Endothelial cell of umbilical vein (primary cell): ENCODE data around the gene USP6NL. TPM values are rescaled to one million over a fixed set of nuclear protein-coding genes. Genes with fewer than 3 reads are reported as not detected.

ENCODE experiments used
- BruUV-seq: library from RNA; stranded (reverse); fragments of 400-500 nt; replicated peaks from 2 replicates; lab custom pipeline; 2021; lab: Mats Ljungman, UMichigan
- CTCF ChIA-PET: fragments of 300-600, 350-600 bp; sonication (Branson Sonifier 250); formaldehyde crosslinking; loops from one replicate; lab custom pipeline; 2021; ENCODE audit warnings: antibody characterized with exemption, inconsistent platforms; lab: Charles Lee
- POLR2A ChIA-PET: fragments of 300-600, 350-600 bp; sonication (Branson Sonifier 250); formaldehyde crosslinking; loops from one replicate; lab custom pipeline; 2021; ENCODE audit warnings: antibody characterized with exemption, inconsistent platforms; lab: Charles Lee
- DNase-seq: peaks from one replicate; pipeline ENCODE4 v3.0.0-alpha.2; 2011; ENCODE audit warnings: low read depth, low spot score
- FAIRE-seq: peaks from 2 replicates; lab custom pipeline; 2011; peaks lifted over from hg19 to GRCh38; lab: Jason Lieb, UNC
- H2AFZ ChIP-seq: 2 replicates; pipeline ENCODE4 v1.6.0; 2012; ENCODE audit warnings: low read depth, low read length, control low read depth, inconsistent platforms
- H3K27ac ChIP-seq: 2 replicates; pipeline ENCODE4 v1.5.1; 2011; ENCODE audit warnings: low read depth, mild to moderate bottlenecking, control low read depth, low read length, moderate library complexity; ENCODE audit not compliant: insufficient read depth
- H3K27me3 ChIP-seq, 2 experiments: 2 replicates each; pipeline versions ENCODE4 v1.6.0 to v1.6.1; 2011; ENCODE audit warnings: low read length in 2 of 2, mixed read lengths in 1 of 2; ENCODE audit not compliant: control insufficient read depth in 2 of 2, insufficient read depth in 2 of 2
- H3K36me3 ChIP-seq, 2 experiments: 2 replicates in 1 of 2; 3 replicates in 1 of 2; pipeline ENCODE4 v1.5.1; 2011; ENCODE audit warnings: low read length in 2 of 2, mild to moderate bottlenecking in 1 of 2, moderate library complexity in 1 of 2; ENCODE audit not compliant: control insufficient read depth in 2 of 2, insufficient read depth in 2 of 2; ENCODE audit errors: extremely low read depth in 1 of 2
- H3K4me1 ChIP-seq: 3 replicates; pipeline ENCODE4 v1.5.1; 2011; ENCODE audit warnings: mild to moderate bottlenecking, low read length; ENCODE audit not compliant: control insufficient read depth, insufficient read depth; ENCODE audit errors: extremely low read depth
- H3K4me2 ChIP-seq: 2 replicates; pipeline ENCODE4 v1.6.1; 2011; ENCODE audit warnings: low read length, control low read depth, mixed read lengths; ENCODE audit not compliant: insufficient read depth
- H3K4me3 ChIP-seq, 3 experiments: fragments of 200-600 bp in 1 of 3; sonication (generic), shearing (Covaris generic) in 1 of 3; replicated peaks in 1 of 3; 2 replicates each; pipeline ENCODE4 v1.5.1; 2011 to 2016; ENCODE audit warnings: control low read depth in 3 of 3, low read length in 3 of 3, mild to moderate bottlenecking in 2 of 3, inconsistent platforms in 1 of 3, low read depth in 1 of 3, moderate library complexity in 1 of 3; ENCODE audit not compliant: insufficient read depth in 1 of 3
- H3K79me2 ChIP-seq: 2 replicates; pipeline ENCODE4 v1.6.0; 2012; ENCODE audit warnings: low read length, inconsistent platforms; ENCODE audit not compliant: control insufficient read depth, insufficient read depth
- H3K9ac ChIP-seq: replicated peaks from 2 replicates; pipeline ENCODE3; 2011; ENCODE audit warnings: low read length, control low read depth; ENCODE audit not compliant: insufficient read depth; ENCODE audit errors: extremely low read depth
- H3K9me1 ChIP-seq: replicated peaks from 3 replicates; pipeline ENCODE4 v1.6.0; 2011; ENCODE audit warnings: mild to moderate bottlenecking, low read length; ENCODE audit not compliant: control insufficient read depth, insufficient read depth; ENCODE audit errors: extremely low read depth
- H3K9me3 ChIP-seq: replicated peaks from 2 replicates; pipeline ENCODE4 v1.5.1; 2012; ENCODE audit warnings: low read length, inconsistent platforms; ENCODE audit not compliant: control insufficient read depth, insufficient read depth
- H4K20me1 ChIP-seq: replicated peaks from 2 replicates; pipeline ENCODE3; 2011; ENCODE audit warnings: mild to moderate bottlenecking, low read length; ENCODE audit not compliant: control insufficient read depth, insufficient read depth; ENCODE audit errors: extremely low read depth
- EZH2 ChIP-seq: IDR thresholded peaks from 2 replicates; pipeline ENCODE4 v1.6.1; 2012; ENCODE audit warnings: borderline replicate concordance, low read depth, mild to moderate bottlenecking, moderate library complexity, low read length, inconsistent platforms; ENCODE audit not compliant: severe bottlenecking
- FOS ChIP-seq: IDR thresholded peaks from 2 replicates; pipeline ENCODE4 v1.6.1; 2011; ENCODE audit warnings: mild to moderate bottlenecking, low read length, moderate library complexity, borderline replicate concordance; ENCODE audit not compliant: insufficient read depth
- GATA2 ChIP-seq: IDR thresholded peaks from 2 replicates; pipeline ENCODE4 v1.7.0; 2011; ENCODE audit warnings: low read depth, mild to moderate bottlenecking, moderate library complexity, mixed read lengths, low read length; ENCODE audit not compliant: insufficient read length, insufficient read depth
- JUN ChIP-seq: IDR thresholded peaks from 2 replicates; pipeline ENCODE4 v1.6.1; 2011; ENCODE audit warnings: borderline replicate concordance, low read depth; ENCODE audit not compliant: insufficient read length, insufficient read depth
- MAX ChIP-seq: IDR thresholded peaks from 2 replicates; pipeline ENCODE4 v1.6.1; 2011; ENCODE audit not compliant: insufficient read depth, insufficient read length
- MYC ChIP-seq: IDR thresholded peaks from one replicate; pipeline ENCODE4 v1.6.1; 2011; ENCODE audit warnings: mild to moderate bottlenecking, low read depth, low read length
- POLR2A ChIP-seq: IDR thresholded peaks from 2 replicates; pipeline ENCODE4 v1.6.1; 2012; ENCODE audit warnings: low read depth, mild to moderate bottlenecking, control low read depth, low read length
- POLR2AphosphoS5 ChIP-seq: IDR thresholded peaks from 2 replicates; pipeline ENCODE4 v1.6.1; 2012; ENCODE audit warnings: low read depth, mild to moderate bottlenecking, control low read depth, low read length, moderate library complexity; ENCODE audit not compliant: insufficient read depth
- dilution Hi-C: fragments of 300-500 bp; cut with MboI; formaldehyde crosslinking; loops from one replicate; pipeline ENCODE4 v1.15.0; 2019; ENCODE audit warnings: low sequenced_read_pairs; ENCODE audit not compliant: extremely low pct_ligation_motif_present
- intact Hi-C: fragments of 100-400 bp; cut with micrococcal nuclease; formaldehyde crosslinking; loops from one replicate; pipeline ENCODE4 v1.10.0; 2022
- polyA plus RNA-seq, 4 experiments: library from polyadenylated mRNA; depleted of rRNA in 3 of 4; stranded (reverse) in 3 of 4; unstranded in 1 of 4; fragments of >200 nt; gene quantifications; 2 replicates each; pipeline versions ENCODE4 v1.2.1 to v1.2.3, GENCODE V29; 2011 to 2012; ENCODE audit warnings: missing spikeins in 1 of 4
- total RNA-seq: library from RNA; stranded (reverse); gene quantifications from 2 replicates; pipeline ENCODE4 v1.2.3, GENCODE V29; 2021
- TF ChIP-seq, protein P1 (sequence below), 2 donors: IDR thresholded peaks; 1 replicate in 1 of 2; 2 replicates in 1 of 2; pipeline ENCODE4 v1.5.1; 2011; ENCODE audit warnings: low read length in 2 of 2, mild to moderate bottlenecking in 2 of 2, moderate library complexity in 2 of 2, control low read depth in 1 of 2, inconsistent platforms in 1 of 2, low read depth in 1 of 2; ENCODE audit not compliant: insufficient read depth in 1 of 2; ENCODE audit errors: extremely low read depth in 1 of 2

USP6NL gene
- total and polyA plus RNA-seq, 2 donors (not counting 3 experiments of a cell fraction or from before 2014, with no cell fraction given), result 13.5 to 29.2 TPM

DNA sequence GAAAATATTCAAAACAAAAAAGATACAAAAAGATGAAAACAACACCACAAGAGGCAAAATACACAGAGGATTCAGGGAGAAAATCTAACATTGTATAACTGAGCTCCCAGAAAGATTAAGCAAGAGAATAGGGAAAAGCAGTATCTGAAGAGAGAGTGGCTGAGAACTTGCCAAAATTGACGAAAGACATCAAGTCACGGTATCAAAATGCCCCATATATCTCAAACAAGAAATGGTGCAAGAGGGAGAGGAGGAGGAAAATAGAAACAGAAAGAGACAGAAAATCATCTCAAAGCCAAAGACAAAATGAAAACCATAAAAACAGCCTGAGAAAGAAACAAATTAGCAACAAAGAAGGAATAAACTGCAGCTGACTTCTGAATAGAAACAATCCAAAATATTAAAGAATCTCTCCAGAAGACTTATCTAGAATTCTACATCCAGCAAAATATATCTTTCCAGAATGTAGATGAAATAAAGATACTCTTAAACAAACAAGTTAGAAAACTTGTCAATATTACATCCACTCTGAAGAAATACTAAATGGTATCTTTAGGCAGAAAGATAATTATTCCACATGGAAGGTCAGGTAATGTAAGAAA lies 5.5 kb downstream of the USP6NL start:
- no TSS peak for BruUV-seq
- POLR2A ChIA-PET, result no interaction called here
- H3K9me3 ChIP-seq, result no peaks in the 10 kb centered on the region
- no peak for DNase-seq
- H3K36me3 ChIP-seq, result no peaks in the 10 kb centered on the region
- H4K20me1 ChIP-seq, result peaks cover 14% of the 10 kb centered on the region
- TF ChIP-seq POLR2A (no peak), FOS (no peak), MYC (no peak), JUN (no peak), EZH2 (no peak), MAX (no peak), GATA2 (no peak), POLR2AphosphoS5 (no peak)
- TF ChIP-seq, protein P1, sequence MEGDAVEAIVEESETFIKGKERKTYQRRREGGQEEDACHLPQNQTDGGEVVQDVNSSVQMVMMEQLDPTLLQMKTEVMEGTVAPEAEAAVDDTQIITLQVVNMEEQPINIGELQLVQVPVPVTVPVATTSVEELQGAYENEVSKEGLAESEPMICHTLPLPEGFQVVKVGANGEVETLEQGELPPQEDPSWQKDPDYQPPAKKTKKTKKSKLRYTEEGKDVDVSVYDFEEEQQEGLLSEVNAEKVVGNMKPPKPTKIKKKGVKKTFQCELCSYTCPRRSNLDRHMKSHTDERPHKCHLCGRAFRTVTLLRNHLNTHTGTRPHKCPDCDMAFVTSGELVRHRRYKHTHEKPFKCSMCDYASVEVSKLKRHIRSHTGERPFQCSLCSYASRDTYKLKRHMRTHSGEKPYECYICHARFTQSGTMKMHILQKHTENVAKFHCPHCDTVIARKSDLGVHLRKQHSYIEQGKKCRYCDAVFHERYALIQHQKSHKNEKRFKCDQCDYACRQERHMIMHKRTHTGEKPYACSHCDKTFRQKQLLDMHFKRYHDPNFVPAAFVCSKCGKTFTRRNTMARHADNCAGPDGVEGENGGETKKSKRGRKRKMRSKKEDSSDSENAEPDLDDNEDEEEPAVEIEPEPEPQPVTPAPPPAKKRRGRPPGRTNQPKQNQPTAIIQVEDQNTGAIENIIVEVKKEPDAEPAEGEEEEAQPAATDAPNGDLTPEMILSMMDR (IDR thresholded peaks at IDR 0.05; ENCODE audit: extremely low read depth in 1 of 2, insufficient read depth in 1 of 2, low read depth in 1 of 2, low read length in 2 of 2), result no peak
- peaks cover 26% of the 10 kb centered on the region for H3K4me1 ChIP-seq
- no peak overlapping the region for H3K4me2 ChIP-seq
- FAIRE-seq, result no peak
- no peak overlapping the region for H3K4me3 ChIP-seq
- no peaks in the 10 kb centered on the region for H3K27me3 ChIP-seq
- H3K27ac ChIP-seq, result no peak overlapping the region
- no peak overlapping the region for H3K9ac ChIP-seq
- intact Hi-C loops (no loop called here), dilution Hi-C loops (no loop called here)
- H3K9me1 ChIP-seq, result peaks cover 5% of the 10 kb centered on the region
- H2AFZ ChIP-seq, result no peak overlapping the region
- peaks cover 85% of the 10 kb centered on the region for H3K79me2 ChIP-seq
- CTCF ChIA-PET, result interaction anchor here (0.7 to 1.2 kb wide), 2 partner anchors 19 to 87 kb away, joined by 3 read pairs; no protein-coding TSS in a partner anchor
